Ecto neural progenitor cell (in vitro differentiated cells): Measurements from ENCODE around the gene SERTAD1.

Experiments used
- DNase-seq: peaks from one replicate; pipeline ENCODE4 v3.0.0-alpha.2; 2018; ENCODE audit warnings: low spot score

Gene SERTAD1

GRCh38 chr19:40376286-40376862 lies 49.4 kb downstream of the SERTAD1 start:
- DNase-seq = no peak

GRCh38 chr19:40374084-40374483 lies 51.7 kb downstream of the SERTAD1 start:
- no peak for DNase-seq

GRCh38 chr19:40371802-40372122 lies 54.0 kb downstream of the SERTAD1 start:
- no peak for DNase-seq
